A673 (cell line): ENCODE data around the gene CGREF1. TPM values are rescaled to one million over a fixed set of nuclear protein-coding genes. Genes with fewer than 3 reads are reported as not detected.

Experiments
- BruUV-seq: library from RNA; stranded (reverse); fragments of 400-500 nt; replicated peaks from 2 replicates; lab custom pipeline; 2021; lab: Mats Ljungman, UMichigan
- CTCF ChIA-PET: fragments of 300-600 bp; sonication (Branson Sonifier 250); formaldehyde crosslinking; loops from one replicate; lab custom pipeline; 2022; ENCODE audit warnings: antibody characterized with exemption; lab: Charles Lee
- POLR2A ChIA-PET: fragments of 300-600 bp; sonication (Branson Sonifier 250); formaldehyde crosslinking; loops from one replicate; lab custom pipeline; 2022; ENCODE audit warnings: antibody characterized with exemption; ENCODE audit not compliant: low non-redundant PET; lab: Charles Lee
- DNase-seq: peaks from one replicate; pipeline ENCODE4 v3.0.0-alpha.2; 2015; ENCODE audit warnings: low spot score
- H3K27ac ChIP-seq: fragments of 200-600 bp; sonication (generic); 2 replicates; pipeline ENCODE4 v1.5.1; 2016; ENCODE audit warnings: mixed run types, low read depth, mild to moderate bottlenecking, mixed read lengths, antibody characterized with exemption, low read length; ENCODE audit not compliant: poor library complexity, severe bottlenecking
- H3K27me3 ChIP-seq: fragments of 200-600 bp; sonication (generic); replicated peaks from 2 replicates; pipeline ENCODE4 v1.6.1; 2017; ENCODE audit warnings: mixed run types, low read depth, mild to moderate bottlenecking, mixed read lengths, antibody characterized with exemption, low read length; ENCODE audit not compliant: insufficient read depth, poor library complexity
- H3K36me3 ChIP-seq: fragments of 200-600 bp; sonication (generic); 2 replicates; pipeline ENCODE4 v1.6.1; 2016; ENCODE audit warnings: mixed run types, mild to moderate bottlenecking, mixed read lengths, antibody characterized with exemption, low read length; ENCODE audit not compliant: insufficient read depth, poor library complexity, severe bottlenecking
- H3K4me1 ChIP-seq: fragments of 200-600 bp; sonication (generic); 2 replicates; pipeline ENCODE4 v1.6.1; 2017; ENCODE audit warnings: mixed run types, mild to moderate bottlenecking, mixed read lengths, antibody characterized with exemption, low read length; ENCODE audit not compliant: insufficient read depth, poor library complexity, severe bottlenecking
- H3K4me3 ChIP-seq: fragments of 200-600 bp; sonication (generic); 2 replicates; pipeline ENCODE4 v1.5.1; 2016; ENCODE audit warnings: low read depth, mixed run types, mild to moderate bottlenecking, mixed read lengths, low read length; ENCODE audit not compliant: poor library complexity, severe bottlenecking
- H3K9me3 ChIP-seq: fragments of 200-600 bp; sonication (generic); 2 replicates; pipeline ENCODE4 v1.6.1; 2016; ENCODE audit warnings: mixed run types, low read depth, mild to moderate bottlenecking, mixed read lengths, antibody characterized with exemption, low read length; ENCODE audit not compliant: poor library complexity, severe bottlenecking
- EZH2 ChIP-seq: fragments of 200-600 bp; sonication (generic); IDR thresholded peaks from 2 replicates; pipeline ENCODE4 v1.6.1; 2017; ENCODE audit warnings: borderline replicate concordance, low read depth, mild to moderate bottlenecking, mixed read lengths, antibody characterized with exemption, low read length; ENCODE audit not compliant: poor library complexity, severe bottlenecking
- intact Hi-C: fragments of 100-400 bp; cut with micrococcal nuclease; formaldehyde crosslinking; loops from one replicate; pipeline ENCODE4 v1.10.0; 2022; ENCODE audit not compliant: unreplicated experiment
- total RNA-seq: library from RNA; stranded (reverse); gene quantifications from 2 replicates; pipeline ENCODE4 v1.2.3, GENCODE V29; 2021
- TF ChIP-seq, protein P1 (sequence below): fragments of 300-800, 200-600 bp; sonication (generic); conservative IDR thresholded peaks from 2 replicates; pipeline ENCODE4 v1.5.1; 2017; ENCODE audit warnings: low read depth, mild to moderate bottlenecking, antibody characterized with exemption, low read length, moderate library complexity, mixed read lengths

The CGREF1 gene
- total RNA-seq, 1 experiment from 2014 or later, result 8.4 TPM

DNA sequence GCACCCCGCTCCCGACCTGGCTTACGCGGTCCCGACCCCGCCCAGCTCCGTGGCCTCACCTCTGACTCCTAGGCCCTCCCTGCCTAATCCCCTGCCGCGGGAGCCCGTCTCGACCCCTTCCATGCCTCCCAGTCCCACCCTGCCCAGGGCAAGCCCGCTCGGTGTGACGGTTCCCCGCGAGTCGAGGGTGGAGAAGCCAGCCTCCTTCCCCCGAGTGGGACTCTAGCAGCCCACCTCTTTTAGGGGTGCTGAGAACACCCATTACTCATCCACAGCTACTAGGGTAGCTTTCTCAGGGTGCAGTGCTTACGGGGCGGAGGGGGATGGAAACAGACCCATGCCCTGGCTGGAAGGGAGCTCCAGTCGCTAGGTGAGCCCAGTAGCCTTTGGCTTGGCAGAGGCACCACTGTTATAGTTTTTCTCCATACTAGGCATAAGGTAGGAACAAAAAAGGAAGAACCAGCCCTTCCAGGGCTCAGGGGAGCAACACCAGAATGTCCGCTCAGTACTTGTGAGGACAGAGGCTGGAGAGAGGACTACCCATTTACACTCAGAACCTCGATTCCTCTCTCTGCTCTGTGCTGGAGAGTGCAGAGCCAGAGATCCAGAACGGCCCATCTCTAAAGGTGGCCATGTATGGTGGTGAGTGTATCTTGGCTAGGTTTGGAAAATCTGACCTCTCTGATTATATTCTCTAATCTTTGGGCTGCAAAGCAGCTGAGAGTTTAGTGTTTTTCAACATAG, 66.9 kb downstream of the CGREF1 start:
- peak overlapping the region; percentile 91 for H3K27ac ChIP-seq

DNA sequence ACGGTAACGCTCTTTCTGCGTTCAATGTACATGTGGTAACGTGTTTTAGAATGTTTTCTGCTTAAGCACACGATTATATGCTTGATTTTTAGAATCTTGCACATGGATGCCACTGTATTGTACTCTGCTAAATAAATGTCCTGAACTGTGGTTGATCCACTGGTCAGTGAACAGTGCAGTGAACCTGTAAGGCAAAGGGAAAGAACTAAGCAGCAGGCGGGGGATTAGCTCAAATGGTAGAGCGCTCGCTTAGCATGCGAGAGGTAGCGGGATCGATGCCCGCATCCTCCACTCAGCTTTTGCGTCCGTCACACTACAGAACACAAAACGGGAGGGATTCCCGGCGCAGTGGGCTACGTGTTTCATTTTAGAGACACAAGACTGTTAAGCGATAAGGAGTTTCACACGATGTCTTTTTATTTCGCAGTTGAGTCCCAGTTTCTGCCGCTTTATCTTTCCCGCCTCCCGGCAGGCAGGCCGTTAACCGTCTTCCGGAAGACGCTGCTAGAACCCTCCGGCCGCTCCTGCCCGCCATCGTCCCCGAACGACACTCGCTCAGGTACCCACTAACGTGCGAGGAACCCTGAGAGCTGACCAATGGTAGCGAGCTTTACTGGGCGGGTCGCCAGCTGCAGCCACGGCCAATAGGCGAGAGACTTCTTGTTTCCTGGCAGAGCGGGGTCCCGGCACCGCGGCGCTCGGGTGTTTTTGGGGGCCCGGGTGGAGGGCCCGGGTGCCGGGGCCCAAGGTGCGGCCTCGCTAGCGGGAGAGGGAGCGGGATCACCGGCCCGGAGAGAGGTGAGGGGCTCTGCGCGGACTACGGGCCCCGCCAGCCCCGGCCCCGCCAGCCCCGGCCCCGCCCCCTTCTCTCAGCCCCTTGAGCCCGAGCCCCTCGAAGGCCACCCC, 67.7 kb downstream of the CGREF1 start, which contains the start of gene AGBL5:
AGBL5 (plus strand) TSS at position 673 of the 906 bp plus-strand sequence. CDS start 1,291 bp downstream, outside the sequence.
- H3K36me3 ChIP-seq, result peaks cover 33% of the 10 kb centered on the region
- peak within 1 kb of the TSS; percentile 91 for H3K27ac ChIP-seq
- TF ChIP-seq, protein P1, sequence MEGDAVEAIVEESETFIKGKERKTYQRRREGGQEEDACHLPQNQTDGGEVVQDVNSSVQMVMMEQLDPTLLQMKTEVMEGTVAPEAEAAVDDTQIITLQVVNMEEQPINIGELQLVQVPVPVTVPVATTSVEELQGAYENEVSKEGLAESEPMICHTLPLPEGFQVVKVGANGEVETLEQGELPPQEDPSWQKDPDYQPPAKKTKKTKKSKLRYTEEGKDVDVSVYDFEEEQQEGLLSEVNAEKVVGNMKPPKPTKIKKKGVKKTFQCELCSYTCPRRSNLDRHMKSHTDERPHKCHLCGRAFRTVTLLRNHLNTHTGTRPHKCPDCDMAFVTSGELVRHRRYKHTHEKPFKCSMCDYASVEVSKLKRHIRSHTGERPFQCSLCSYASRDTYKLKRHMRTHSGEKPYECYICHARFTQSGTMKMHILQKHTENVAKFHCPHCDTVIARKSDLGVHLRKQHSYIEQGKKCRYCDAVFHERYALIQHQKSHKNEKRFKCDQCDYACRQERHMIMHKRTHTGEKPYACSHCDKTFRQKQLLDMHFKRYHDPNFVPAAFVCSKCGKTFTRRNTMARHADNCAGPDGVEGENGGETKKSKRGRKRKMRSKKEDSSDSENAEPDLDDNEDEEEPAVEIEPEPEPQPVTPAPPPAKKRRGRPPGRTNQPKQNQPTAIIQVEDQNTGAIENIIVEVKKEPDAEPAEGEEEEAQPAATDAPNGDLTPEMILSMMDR, result no peak
- TF ChIP-seq EZH2, result no peak
- intact Hi-C loops, result loop anchor here (1.0 kb wide), 1 partner anchor 19 kb away; the partner anchor contains the start of gene TMEM214
- H3K4me3 ChIP-seq, result peak within 1 kb of the TSS; percentile 74
- peak; percentile 95 for DNase-seq
- BruUV-seq, result no TSS peak
- no peaks in the 10 kb centered on the region for H3K9me3 ChIP-seq
- ChIA-PET CTCF (interaction anchor here (0.9 kb wide), 1 partner anchor 30 kb away, joined by 3 read pairs; no protein-coding TSS in a partner anchor), POLR2A (interaction anchor here (0.6 to 0.7 kb wide), 5 partner anchors 16 to 705 kb away, joined by 3 to 8 read pairs (median 4); partner anchors contain the start of genes KHK and SELENOI)
- peaks cover 12% of the 10 kb centered on the region for H3K4me1 ChIP-seq
- no peaks in the 10 kb centered on the region for H3K27me3 ChIP-seq

More for the DNA sequence above, 66.9 kb downstream of the CGREF1 start:
- no peaks in the 10 kb centered on the region for H3K9me3 ChIP-seq
- intact Hi-C loops, result no loop called here
- BruUV-seq, result no TSS peak
- no peaks in the 10 kb centered on the region for H3K27me3 ChIP-seq
- no peak for DNase-seq
- peaks cover 41% of the 10 kb centered on the region for H3K36me3 ChIP-seq
- peak overlapping the region; percentile 74 for H3K4me3 ChIP-seq
- ChIA-PET CTCF (interaction anchor here (0.6 kb wide), 1 partner anchor 38 kb away, joined by 3 read pairs; no protein-coding TSS in a partner anchor), POLR2A (interaction anchor here (0.6 kb wide), 1 partner anchor 706 kb away, joined by 8 read pairs; the partner anchor contains the start of gene SELENOI)
- H3K4me1 ChIP-seq, result peaks cover 12% of the 10 kb centered on the region
- TF ChIP-seq, protein P1, result no peak
- no peak for TF ChIP-seq EZH2

Other genes with a start within 250 kb of the CGREF1 start
- 8.4 and 9.0 TPM in 2 replicates for gene MAPRE3, start 148.5 kb downstream of the CGREF1 start, total RNA-seq
- gene TMEM214, start 86.2 kb downstream of the CGREF1 start, total RNA-seq, result 76.7 and 77.8 TPM in 2 replicates
- gene AGBL5, start 67.5 kb downstream of the CGREF1 start, total RNA-seq, result 64.1 and 72.8 TPM in 2 replicates
- gene OST4, start 47.5 kb downstream of the CGREF1 start, total RNA-seq, result 235 and 237 TPM in 2 replicates
- 31.0 and 46.8 TPM in 2 replicates for gene EMILIN1, start 40.5 kb downstream of the CGREF1 start, total RNA-seq
- 39.1 and 40.2 TPM in 2 replicates for gene KHK, start 32.4 kb downstream of the CGREF1 start, total RNA-seq
- gene ABHD1, start 4.7 kb upstream of the CGREF1 start, total RNA-seq, result 0.22 TPM in 1 of 2 replicates, not detected in the other
- gene PREB, start 15.5 kb upstream of the CGREF1 start, total RNA-seq, result 52.7 and 53.8 TPM in 2 replicates
- not detected in 2 replicates for gene PRR30, start 20.3 kb upstream of the CGREF1 start, total RNA-seq
- gene TCF23, start 29.9 kb upstream of the CGREF1 start, total RNA-seq, result not detected in 2 replicates
- gene ATRAID, start 92.9 kb upstream of the CGREF1 start, total RNA-seq, result 106 and 107 TPM in 2 replicates
- 366 and 515 TPM in 2 replicates for gene SLC5A6, start 93.1 kb upstream of the CGREF1 start, total RNA-seq
- 194 and 210 TPM in 2 replicates for gene CAD, start 98.2 kb upstream of the CGREF1 start, total RNA-seq
- 45.0 and 45.6 TPM in 2 replicates for gene SLC30A3, start 143.9 kb upstream of the CGREF1 start, total RNA-seq
- 2.4 and 2.7 TPM in 2 replicates for gene DNAJC5G, start 156.3 kb upstream of the CGREF1 start, total RNA-seq
- 2.2 and 2.8 TPM in 2 replicates for gene TRIM54, start 163.3 kb upstream of the CGREF1 start, total RNA-seq
- 0.64 and 0.68 TPM in 2 replicates for gene UCN, start 189.3 kb upstream of the CGREF1 start, total RNA-seq
- 63.4 and 66.3 TPM in 2 replicates for gene MPV17, start 204.0 kb upstream of the CGREF1 start, total RNA-seq
- gene GTF3C2, start 237.6 kb upstream of the CGREF1 start, total RNA-seq, result 85.7 and 89.3 TPM in 2 replicates